LoVo (cell line): Measurements from ENCODE around the gene SEMA6C.
"Not testable (repeated sequence)": the region's sequence is repeated elsewhere in the genome, so short reads cannot be mapped to it uniquely, and the experiment has no call there.

Source experiments
- DNase-seq: peaks from one replicate; pipeline ENCODE4 v3.0.0-alpha.2; 2016; ENCODE audit warnings: low spot score

SEMA6C gene

DNA sequence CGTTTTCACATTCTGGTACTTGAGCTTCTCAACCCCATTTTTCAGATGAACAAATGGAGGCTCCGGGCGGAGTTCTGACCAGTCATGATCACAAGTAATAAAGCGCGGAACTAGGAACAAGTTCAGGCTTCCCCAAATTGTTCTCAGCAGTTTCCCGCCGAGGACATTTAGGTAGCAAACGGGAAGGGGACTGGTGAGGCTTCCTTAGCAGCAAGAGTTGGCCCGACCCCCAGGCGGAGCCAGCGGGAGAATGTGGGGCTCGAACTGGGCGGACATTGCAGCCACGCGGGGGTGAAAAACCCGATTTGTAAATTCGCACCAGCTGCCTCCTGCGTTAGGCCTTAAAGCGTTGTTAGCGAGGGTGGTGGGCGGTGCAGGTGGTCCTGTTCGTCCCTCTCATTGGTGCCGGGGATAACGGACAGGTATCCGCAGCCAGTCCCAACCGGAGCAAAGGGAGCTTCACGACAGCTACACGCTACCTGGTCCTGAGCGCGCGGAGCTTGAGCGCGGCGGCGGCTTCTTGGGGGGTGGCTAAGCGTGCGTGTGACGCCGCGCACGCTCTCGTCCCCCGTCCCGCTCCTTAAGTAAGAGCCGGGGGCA, 15.3 kb downstream of the SEMA6C start:
- no peak for DNase-seq

DNA sequence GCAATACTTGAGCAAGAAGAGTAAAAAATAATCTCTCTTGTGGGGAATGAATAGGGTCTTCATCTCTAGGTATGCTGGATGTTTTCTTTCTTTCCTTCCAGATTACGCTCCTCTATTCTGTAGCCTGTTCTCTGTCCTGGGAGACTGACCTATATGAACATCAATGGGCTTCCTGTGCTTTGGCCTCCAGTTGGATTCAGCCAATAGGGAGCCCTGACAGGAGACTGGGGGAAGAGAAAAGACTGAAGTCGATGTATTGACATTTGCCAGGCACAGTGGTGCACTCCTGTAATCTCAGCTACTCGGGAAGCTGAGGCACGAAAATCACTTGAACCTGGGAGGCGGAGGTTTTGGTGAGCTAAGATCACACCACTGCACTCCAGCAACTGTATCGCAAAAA, 17.6 kb downstream of the SEMA6C start:
- DNase-seq, result no peak

DNA sequence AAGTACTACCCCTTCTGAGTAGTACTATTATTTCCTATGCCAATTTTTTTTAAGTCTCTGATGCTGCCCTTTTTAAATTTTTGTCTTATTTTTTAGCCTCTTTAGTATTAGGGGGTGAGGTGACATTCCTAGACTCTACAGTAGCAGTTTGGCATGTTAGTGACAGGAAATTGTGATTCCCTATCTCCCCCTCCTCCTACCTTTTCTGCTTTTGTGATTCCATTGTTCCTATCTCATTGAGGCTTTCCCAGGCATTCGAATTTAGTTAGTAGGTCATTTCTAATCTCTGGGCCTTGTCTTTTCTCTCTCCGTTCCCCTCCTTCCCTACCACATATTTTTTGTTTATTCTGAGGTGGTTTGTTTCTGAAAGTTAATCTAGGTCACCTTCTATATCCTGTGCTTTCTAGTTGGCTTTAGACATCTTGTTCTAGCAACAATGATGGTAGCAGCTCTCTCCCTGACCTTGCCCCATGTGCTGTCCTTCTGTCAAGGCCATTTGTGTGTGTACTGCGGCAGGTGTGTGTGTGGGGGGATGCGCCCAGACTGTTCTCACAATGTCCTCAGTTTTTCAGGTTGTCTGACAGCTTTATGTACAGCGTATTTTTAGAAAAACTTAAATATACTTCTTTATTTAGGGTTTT, 21.5 kb downstream of the SEMA6C start:
- no peak for DNase-seq

DNA sequence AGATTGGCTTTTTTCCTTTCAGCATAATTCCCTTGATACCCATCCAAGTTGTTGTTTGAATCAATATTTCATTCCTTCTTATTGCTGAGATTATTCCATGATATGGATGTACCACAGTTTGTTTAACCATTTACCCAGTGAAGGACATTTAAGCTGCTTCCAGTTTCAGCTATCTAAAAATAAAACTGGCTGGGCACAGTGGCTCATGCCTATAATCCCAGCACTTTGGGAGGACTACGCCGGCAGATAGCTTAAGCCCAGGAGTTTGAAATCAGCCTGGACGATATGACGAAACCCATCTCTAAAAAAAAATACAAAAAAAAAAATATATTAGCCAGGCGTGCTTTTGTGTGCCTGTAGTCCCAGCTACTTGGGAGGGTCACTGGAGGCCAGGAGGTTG, 32.6 kb downstream of the SEMA6C start:
- DNase-seq, result no peak

DNA sequence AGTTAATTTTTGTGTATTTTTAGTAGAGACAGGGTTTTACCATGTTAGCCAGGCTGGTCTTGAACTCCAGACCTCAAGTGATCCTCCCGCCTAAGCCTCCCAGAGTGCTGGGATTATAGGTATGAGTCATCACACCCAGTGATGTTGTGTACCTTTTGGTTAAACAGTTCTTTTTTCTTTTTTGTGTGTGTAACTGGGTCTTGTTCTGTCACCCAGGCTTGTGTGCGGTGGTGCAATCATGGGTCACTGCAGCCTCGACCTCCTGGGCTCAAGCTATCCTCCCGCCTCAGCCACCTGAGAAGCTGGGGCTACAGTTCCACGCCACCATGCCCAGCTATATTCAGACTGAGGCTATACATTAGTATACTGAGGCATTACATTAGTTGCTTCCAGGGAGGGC, 38.1 kb downstream of the SEMA6C start:
- no peak for DNase-seq

DNA sequence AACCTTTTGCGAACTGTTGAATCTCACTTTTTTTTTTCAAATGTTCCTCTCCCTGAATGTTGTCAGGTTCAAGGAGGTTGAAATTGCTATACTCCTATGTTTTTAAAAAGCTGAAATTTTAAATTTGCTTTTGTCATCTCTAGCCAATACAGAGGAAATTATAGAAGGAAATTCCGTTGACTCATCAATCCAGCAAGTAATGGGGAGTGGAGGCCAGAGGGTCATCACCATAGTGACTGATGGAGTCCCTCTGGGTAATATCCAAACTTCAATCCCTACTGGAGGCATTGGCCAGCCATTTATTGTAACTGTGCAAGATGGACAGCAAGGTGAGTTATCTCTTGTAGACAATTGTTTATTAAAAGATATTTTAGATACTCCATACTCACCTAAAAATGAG, 39.5 kb downstream of the SEMA6C start:
- DNase-seq, result no peak

DNA sequence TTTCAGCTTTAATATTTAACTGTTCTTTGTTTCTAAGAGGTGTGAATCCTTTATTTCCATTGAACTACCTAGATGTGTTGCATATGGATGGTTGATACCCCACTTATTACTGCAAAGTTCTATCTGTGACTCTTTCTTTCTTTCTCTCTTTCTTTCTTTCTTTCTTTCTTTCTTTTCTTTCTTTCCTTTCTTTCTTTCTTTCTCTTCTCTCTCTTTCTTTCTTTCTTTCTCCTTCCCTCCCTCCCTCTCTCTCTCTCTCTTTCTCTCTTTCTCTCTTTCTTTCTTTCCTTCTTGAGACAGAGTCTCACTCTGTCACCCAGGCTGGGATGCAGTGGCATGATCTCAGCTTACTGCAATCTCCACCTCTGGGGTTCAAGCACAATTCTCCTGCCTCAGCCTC, 41.8 kb downstream of the SEMA6C start:
- DNase-seq, result no peak

DNA sequence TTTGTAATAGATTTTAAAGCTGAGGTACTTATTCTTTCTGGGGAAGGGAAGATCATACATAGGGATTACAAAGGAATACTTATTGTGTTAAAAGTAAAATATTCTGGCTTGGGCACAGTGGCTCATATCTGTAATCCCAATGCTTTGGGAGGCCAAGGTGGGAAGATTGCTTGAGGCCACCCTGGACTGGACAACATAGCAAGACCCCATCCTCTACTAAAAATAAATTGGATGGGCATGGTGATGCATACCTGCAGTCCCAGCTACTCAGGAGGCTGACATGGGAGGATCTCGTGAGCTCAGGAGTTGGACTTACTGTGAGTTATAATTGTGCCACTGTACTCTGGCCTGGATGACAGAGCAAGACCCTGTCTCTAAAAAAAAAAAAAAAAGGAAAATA, 48.3 kb downstream of the SEMA6C start:
- no peak for DNase-seq

DNA sequence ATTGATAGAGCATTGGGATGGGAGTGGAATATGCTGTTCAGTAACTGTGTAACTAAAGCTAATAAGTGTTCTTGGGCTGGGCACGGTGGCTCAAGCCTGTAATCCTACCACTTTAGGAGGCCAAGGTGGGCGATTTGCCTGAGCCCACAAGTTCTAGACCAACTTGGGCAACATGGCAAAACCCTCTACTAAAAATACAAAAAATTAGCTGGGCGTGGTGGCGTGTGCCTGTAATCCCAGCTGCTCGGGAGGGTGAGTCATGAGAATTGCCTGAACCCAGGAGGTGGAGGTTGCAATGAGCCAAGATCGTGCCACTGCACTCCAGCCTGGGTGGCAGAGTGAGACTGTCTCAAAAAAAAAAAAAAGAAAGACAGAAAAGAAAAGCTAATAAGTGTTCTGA, 49.0 kb downstream of the SEMA6C start:
- DNase-seq, result not testable (repeated sequence)

DNA sequence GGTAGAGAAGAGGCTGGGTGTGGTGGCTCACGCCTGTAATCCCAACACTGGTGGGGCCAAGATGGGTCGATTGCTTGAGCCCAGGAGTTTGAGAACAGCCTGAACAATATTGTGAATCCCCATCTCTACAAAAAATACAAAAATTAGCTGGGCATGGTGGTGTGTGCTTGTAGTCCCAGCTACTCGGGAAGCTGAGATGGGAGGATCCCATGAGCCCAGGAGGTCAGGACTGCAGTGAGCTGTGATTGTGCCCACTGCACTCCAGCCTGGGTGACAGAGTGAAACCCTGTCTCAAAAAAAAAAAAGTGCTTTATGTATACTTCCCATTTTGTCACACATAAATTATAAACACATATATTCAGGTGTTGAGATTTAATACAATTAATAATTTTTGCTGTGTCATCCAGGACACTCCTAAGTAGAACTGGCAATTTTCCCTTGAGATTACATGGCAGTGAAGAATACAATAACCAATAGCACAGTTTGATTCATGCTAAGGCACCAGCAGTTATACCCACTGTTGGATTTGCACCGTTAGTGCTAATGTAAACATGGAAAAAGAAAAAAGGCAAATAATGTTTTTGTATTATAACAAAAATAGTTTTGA, 60.4 kb downstream of the SEMA6C start:
- no peak for DNase-seq
